HUES6 (cell line): Measurements from ENCODE around the gene ZBTB16.

ENCODE experiments used
- H3K27ac ChIP-seq: 2 replicates; pipeline ENCODE4 v1.7.0; 2013; ENCODE audit warnings: low read depth, mild to moderate bottlenecking, low read length, inconsistent platforms
- H3K27me3 ChIP-seq: 2 replicates; pipeline ENCODE4 v1.6.1; 2013; ENCODE audit warnings: low read length; ENCODE audit not compliant: control insufficient read depth, insufficient read depth
- H3K36me3 ChIP-seq: 2 replicates; pipeline ENCODE4 v1.6.1; 2013; ENCODE audit warnings: low read length; ENCODE audit not compliant: control insufficient read depth, insufficient read depth
- H3K4me1 ChIP-seq: 2 replicates; pipeline ENCODE4 v1.6.1; 2013; ENCODE audit warnings: low read length; ENCODE audit not compliant: control insufficient read depth, insufficient read depth
- H3K4me3 ChIP-seq: 2 replicates; pipeline ENCODE4 v1.5.1; 2013; ENCODE audit warnings: low read depth, low read length
- H3K9ac ChIP-seq: one replicate; pipeline ENCODE4 v1.6.1; 2013; ENCODE audit warnings: mild to moderate bottlenecking, low read length
- H3K9me3 ChIP-seq: 2 replicates; pipeline ENCODE4 v1.6.1; 2013; ENCODE audit warnings: low read depth, low read length; ENCODE audit not compliant: control insufficient read depth, insufficient read depth

Gene ZBTB16

GRCh38 chr11:114244726-114245394 lies 185.3 kb downstream of the ZBTB16 start:
- Histone ChIP-seq H3K27ac (no peak overlapping the region), H3K27me3 (no peaks in the 10 kb centered on the region), H3K4me3 (no peak overlapping the region), H3K9ac (no peak overlapping the region), H3K9me3 (no peaks in the 10 kb centered on the region), H3K4me1 (no peaks in the 10 kb centered on the region; the same call in 1 of the 2 replicates), H3K36me3 (no peaks in the 10 kb centered on the region)

- Histone ChIP-seq H3K27me3 (no peaks in the 10 kb centered on the region), H3K4me1 (0 out of 2 replicates have a peak, but pooled peaks cover 3% of the 10 kb centered on the region), H3K9me3 (no peaks in the 10 kb centered on the region)
Measured at GRCh38 chr11:114246321-114247069, 187.0 kb downstream of the ZBTB16 start.

GRCh38 chr11:114247070-114247789 lies 187.7 kb downstream of the ZBTB16 start:
- Histone ChIP-seq H3K36me3 (no peaks in the 10 kb centered on the region), H3K9ac (no peak overlapping the region), H3K4me3 (no peak overlapping the region), H3K27ac (no peak overlapping the region), H3K4me1 (peaks cover 10% of the 10 kb centered on the region; the same call in 1 of the 2 replicates), H3K27me3 (no peaks in the 10 kb centered on the region), H3K9me3 (no peaks in the 10 kb centered on the region)

More at GRCh38 chr11:114246321-114247069, 187.0 kb downstream of the ZBTB16 start:
- Histone ChIP-seq H3K27ac (no peak overlapping the region), H3K4me3 (no peak overlapping the region), H3K36me3 (no peaks in the 10 kb centered on the region), H3K9ac (no peak overlapping the region)

GRCh38 chr11:114250180-114250579 lies 190.7 kb downstream of the ZBTB16 start:
- Histone ChIP-seq H3K9me3 (no peaks in the 10 kb centered on the region), H3K4me3 (no peak overlapping the region), H3K9ac (no peak overlapping the region), H3K27ac (no peak overlapping the region), H3K27me3 (no peaks in the 10 kb centered on the region), H3K36me3 (no peaks in the 10 kb centered on the region), H3K4me1 (peaks cover 10% of the 10 kb centered on the region; the same call in 1 of the 2 replicates)

GRCh38 chr11:114250993-114251814 lies 191.7 kb downstream of the ZBTB16 start:
- H3K4me1 ChIP-seq: peaks cover 10% of the 10 kb centered on the region; the same call in 1 of the 2 replicates
- no peak overlapping the region for H3K27ac ChIP-seq
- no peaks in the 10 kb centered on the region for H3K27me3 ChIP-seq
- H3K4me3 ChIP-seq: no peak overlapping the region
- no peaks in the 10 kb centered on the region for H3K36me3 ChIP-seq
- H3K9me3 ChIP-seq: no peaks in the 10 kb centered on the region
- H3K9ac ChIP-seq: no peak overlapping the region

GRCh38 chr11:114251815-114252337 lies 192.4 kb downstream of the ZBTB16 start:
- no peaks in the 10 kb centered on the region for H3K36me3 ChIP-seq
- H3K27me3 ChIP-seq: no peaks in the 10 kb centered on the region
- H3K4me1 ChIP-seq: peaks cover 14% of the 10 kb centered on the region
- H3K4me3 ChIP-seq: no peak overlapping the region
- no peak overlapping the region for H3K9ac ChIP-seq
- H3K9me3 ChIP-seq: no peaks in the 10 kb centered on the region
- no peak overlapping the region for H3K27ac ChIP-seq

GRCh38 chr11:114252767-114253166 lies 193.3 kb downstream of the ZBTB16 start:
- no peak overlapping the region for H3K27ac ChIP-seq
- no peaks in the 10 kb centered on the region for H3K27me3 ChIP-seq
- H3K4me3 ChIP-seq: no peak overlapping the region
- H3K36me3 ChIP-seq: no peaks in the 10 kb centered on the region
- H3K4me1 ChIP-seq: peaks cover 22% of the 10 kb centered on the region
- H3K9ac ChIP-seq: no peak overlapping the region
- no peaks in the 10 kb centered on the region for H3K9me3 ChIP-seq

GRCh38 chr11:114253771-114254170 lies 194.3 kb downstream of the ZBTB16 start:
- Histone ChIP-seq H3K9me3 (no peaks in the 10 kb centered on the region), H3K9ac (no peak overlapping the region), H3K36me3 (no peaks in the 10 kb centered on the region), H3K4me1 (peaks cover 25% of the 10 kb centered on the region), H3K4me3 (no peak overlapping the region), H3K27me3 (no peaks in the 10 kb centered on the region), H3K27ac (no peak overlapping the region)

GRCh38 chr11:114254571-114255146 lies 195.1 kb downstream of the ZBTB16 start:
- no peak overlapping the region for H3K27ac ChIP-seq

GRCh38 chr11:114255289-114255688 lies 195.8 kb downstream of the ZBTB16 start:
- no peaks in the 10 kb centered on the region for H3K27me3 ChIP-seq

More at GRCh38 chr11:114254571-114255146, 195.1 kb downstream of the ZBTB16 start:
- no peaks in the 10 kb centered on the region for H3K36me3 ChIP-seq
- peaks cover 25% of the 10 kb centered on the region for H3K4me1 ChIP-seq
- H3K9me3 ChIP-seq: no peaks in the 10 kb centered on the region
- no peaks in the 10 kb centered on the region for H3K27me3 ChIP-seq
- H3K9ac ChIP-seq: no peak overlapping the region
- H3K4me3 ChIP-seq: no peak overlapping the region

More at GRCh38 chr11:114255289-114255688, 195.8 kb downstream of the ZBTB16 start:
- no peaks in the 10 kb centered on the region for H3K36me3 ChIP-seq
- peaks cover 25% of the 10 kb centered on the region for H3K4me1 ChIP-seq
- H3K9me3 ChIP-seq: no peaks in the 10 kb centered on the region
- no peak overlapping the region for H3K27ac ChIP-seq
- no peak overlapping the region for H3K9ac ChIP-seq
- no peak overlapping the region for H3K4me3 ChIP-seq
